IMR-90 (cell line): ENCODE measurements around the gene ARSD. TPM values are rescaled to one million over a fixed set of nuclear protein-coding genes. Genes with fewer than 3 reads are reported as not detected.

Experiments
- ATAC-seq: fragments of 200-7000 bp; cut with Tn5 transposase; 2 replicates; pipeline ENCODE4 v1.9.1; 2020; ENCODE audit warnings: low read depth, mild to moderate bottlenecking, moderate library complexity
- BruUV-seq: library from RNA; stranded (reverse); fragments of 400-500 nt; replicated peaks from 2 replicates; lab custom pipeline; 2021; lab: Mats Ljungman, UMichigan
- CTCF ChIA-PET: fragments of 300-600 bp; formaldehyde crosslinking; extraction: SDS; loops from one replicate; lab custom pipeline; 2021; ENCODE audit warnings: antibody characterized with exemption; lab: Yijun Ruan, JAX
- POLR2A ChIA-PET: fragments of 300-600 bp; sonication (Branson Sonifier 250); formaldehyde crosslinking; loops from one replicate; lab custom pipeline; 2022; ENCODE audit warnings: antibody characterized with exemption; ENCODE audit not compliant: unreplicated experiment; lab: Charles Lee
- DNase-seq: peaks from one replicate; pipeline ENCODE4 v3.0.0; 2013
- H2AFZ ChIP-seq: replicated peaks from 2 replicates; pipeline ENCODE3; 2013; ENCODE audit warnings: low read length, mild to moderate bottlenecking; ENCODE audit not compliant: poor library complexity
- H2AK5ac ChIP-seq: 2 replicates; pipeline ENCODE4 v1.6.1; 2013; ENCODE audit warnings: low read depth, low read length, inconsistent platforms
- H2AK9ac ChIP-seq: replicated peaks from 2 replicates; pipeline ENCODE3; 2013; ENCODE audit warnings: mild to moderate bottlenecking, low read depth, low read length, moderate library complexity; ENCODE audit not compliant: poor library complexity
- H2BK120ac ChIP-seq: 2 replicates; pipeline ENCODE4 v1.6.1; 2013; ENCODE audit warnings: low read depth, low read length, inconsistent platforms
- H2BK15ac ChIP-seq: 3 replicates; pipeline ENCODE4 v1.6.1; 2013; ENCODE audit warnings: low read depth, low read length, inconsistent platforms
- H2BK20ac ChIP-seq: 2 replicates; pipeline ENCODE4 v1.6.1; 2013; ENCODE audit warnings: low read depth, mild to moderate bottlenecking, inconsistent platforms, low read length, moderate library complexity
- H2BK5ac ChIP-seq: 2 replicates; pipeline ENCODE4 v1.6.1; 2013; ENCODE audit warnings: mild to moderate bottlenecking, low read depth, low read length, inconsistent platforms; ENCODE audit not compliant: poor library complexity, severe bottlenecking
- H3K14ac ChIP-seq: replicated peaks from 2 replicates; pipeline ENCODE4 v1.6.1; 2013; ENCODE audit warnings: low read depth, low read length, inconsistent platforms
- H3K18ac ChIP-seq: 2 replicates; pipeline ENCODE4 v1.6.1; 2013; ENCODE audit warnings: low read depth, low read length, control low read depth
- H3K23ac ChIP-seq: 2 replicates; pipeline ENCODE4 v1.6.1; 2013; ENCODE audit warnings: low read depth, low read length, inconsistent platforms
- H3K27ac ChIP-seq: 2 replicates; pipeline ENCODE4 v1.5.1; 2013; ENCODE audit warnings: mild to moderate bottlenecking, control low read depth, low read length; ENCODE audit not compliant: insufficient read depth
- H3K27me3 ChIP-seq: 2 replicates; pipeline ENCODE4 v1.6.1; 2013; ENCODE audit warnings: low read length; ENCODE audit not compliant: control insufficient read depth, insufficient read depth
- H3K36me3 ChIP-seq: 2 replicates; pipeline ENCODE4 v1.6.1; 2013; ENCODE audit warnings: low read length, mixed read lengths; ENCODE audit not compliant: control insufficient read depth, insufficient read depth
- H3K4ac ChIP-seq: 2 replicates; pipeline ENCODE4 v1.6.1; 2013; ENCODE audit warnings: low read depth, low read length, inconsistent platforms
- H3K4me1 ChIP-seq: 2 replicates; pipeline ENCODE4 v1.6.1; 2013; ENCODE audit warnings: low read length, mixed read lengths; ENCODE audit not compliant: control insufficient read depth, insufficient read depth
- H3K4me2 ChIP-seq: 2 replicates; pipeline ENCODE4 v1.6.1; 2013; ENCODE audit warnings: low read depth, mild to moderate bottlenecking, control low read depth, low read length, moderate library complexity
- H3K4me3 ChIP-seq: 2 replicates; pipeline ENCODE4 v1.5.1; 2013; ENCODE audit warnings: low read depth, mild to moderate bottlenecking, control low read depth, low read length, moderate library complexity; ENCODE audit not compliant: insufficient read depth
- H3K56ac ChIP-seq: 2 replicates; pipeline ENCODE4 v1.6.1; 2013; ENCODE audit warnings: low read length, inconsistent platforms; ENCODE audit not compliant: insufficient read depth; ENCODE audit errors: extremely low read depth
- H3K79me1 ChIP-seq, 2 experiments: 2 replicates each; pipeline ENCODE4 v1.6.1; 2013; ENCODE audit warnings: low read length in 2 of 2, inconsistent platforms in 1 of 2, low read depth in 1 of 2
- H3K9ac ChIP-seq: 2 replicates; pipeline ENCODE4 v1.6.1; 2013; ENCODE audit warnings: low read depth, low read length, control low read depth
- H3K9me1 ChIP-seq: 2 replicates; pipeline ENCODE4 v1.6.1; 2013; ENCODE audit warnings: low read length, inconsistent platforms; ENCODE audit not compliant: insufficient read depth
- H3K9me3 ChIP-seq: 2 replicates; pipeline ENCODE4 v1.6.1; 2013; ENCODE audit warnings: low read length; ENCODE audit not compliant: control insufficient read depth, insufficient read depth
- H4K20me1 ChIP-seq: 2 replicates; pipeline ENCODE4 v1.6.1; 2013; ENCODE audit warnings: low read length, inconsistent platforms; ENCODE audit not compliant: insufficient read depth
- H4K5ac ChIP-seq: 2 replicates; pipeline ENCODE4 v1.6.1; 2013; ENCODE audit warnings: mild to moderate bottlenecking, low read depth, low read length, control low read depth
- H4K8ac ChIP-seq, 2 experiments: 2 replicates each; pipeline ENCODE4 v1.6.1; 2013; ENCODE audit warnings: low read depth in 2 of 2, low read length in 2 of 2, control low read depth in 1 of 2, inconsistent platforms in 1 of 2
- H4K91ac ChIP-seq: 2 replicates; pipeline ENCODE4 v1.6.1; 2013; ENCODE audit warnings: low read depth, low read length, inconsistent platforms; ENCODE audit not compliant: insufficient read depth
- BHLHE40 ChIP-seq: fragments of 150-350 bp; IDR thresholded peaks from 2 replicates; pipeline ENCODE4 v1.6.1; 2016; ENCODE audit warnings: mild to moderate bottlenecking, low read depth, low read length
- CEBPB ChIP-seq: IDR thresholded peaks from 2 replicates; pipeline ENCODE4 v1.6.1; 2012; ENCODE audit warnings: low read depth, low read length, improper control_type of control experiment
- CHD1 ChIP-seq: IDR thresholded peaks from 2 replicates; pipeline ENCODE4 v1.6.1; 2012; ENCODE audit warnings: low read depth, low read length, improper control_type of control experiment
- CTCF ChIP-seq: conservative IDR thresholded peaks from 2 replicates; pipeline ENCODE4 v1.5.1; 2012; ENCODE audit warnings: mild to moderate bottlenecking, low read depth, low read length, improper control_type of control experiment
- ELK1 ChIP-seq: fragments of 150-350 bp; IDR thresholded peaks from 2 replicates; pipeline ENCODE4 v1.6.1; 2016; ENCODE audit warnings: low read depth, mild to moderate bottlenecking, low read length, moderate library complexity, borderline replicate concordance
- FOS ChIP-seq: fragments of 150-350 bp; IDR thresholded peaks from 2 replicates; pipeline ENCODE4 v1.6.1; 2016; ENCODE audit warnings: low read depth, low read length
- MAFK ChIP-seq: IDR thresholded peaks from 2 replicates; pipeline ENCODE4 v1.6.1; 2012; ENCODE audit warnings: low read depth, low read length, improper control_type of control experiment
- MAZ ChIP-seq: IDR thresholded peaks from 2 replicates; pipeline ENCODE4 v1.6.1; 2012; ENCODE audit warnings: low read depth, mild to moderate bottlenecking, low read length, improper control_type of control experiment, moderate library complexity, borderline replicate concordance
- MXI1 ChIP-seq: IDR thresholded peaks from 2 replicates; pipeline ENCODE4 v1.6.1; 2012; ENCODE audit warnings: low read depth, mild to moderate bottlenecking, low read length, moderate library complexity, borderline replicate concordance
- NFE2L2 ChIP-seq: fragments of 150-350 bp; IDR thresholded peaks from 2 replicates; pipeline ENCODE4 v1.6.1; 2016; ENCODE audit warnings: low read depth, mild to moderate bottlenecking, low read length
- POLR2A ChIP-seq: IDR thresholded peaks from 2 replicates; pipeline ENCODE4 v1.6.1; 2012; ENCODE audit warnings: mild to moderate bottlenecking, low read depth, low read length
- RAD21 ChIP-seq: IDR thresholded peaks from 2 replicates; pipeline ENCODE4 v1.6.1; 2012; ENCODE audit warnings: low read length, improper control_type of control experiment
- RCOR1 ChIP-seq: IDR thresholded peaks from 2 replicates; pipeline ENCODE4 v1.6.1; 2012; ENCODE audit warnings: mild to moderate bottlenecking, low read length, improper control_type of control experiment; ENCODE audit not compliant: insufficient replicate concordance
- RFX5 ChIP-seq: IDR thresholded peaks from 2 replicates; pipeline ENCODE4 v1.8.0; 2012; ENCODE audit warnings: low read depth, mild to moderate bottlenecking, low read length, moderate library complexity
- SMC3 ChIP-seq: fragments of 150-350 bp; IDR thresholded peaks from 2 replicates; pipeline ENCODE4 v1.6.1; 2016; ENCODE audit warnings: low read depth, mild to moderate bottlenecking, antibody characterized with exemption, low read length, moderate library complexity
- USF2 ChIP-seq: fragments of 150-350 bp; IDR thresholded peaks from 2 replicates; pipeline ENCODE4 v1.6.1; 2017; ENCODE audit warnings: mild to moderate bottlenecking, antibody characterized with exemption, low read length, low read depth
- WGBS, 2 experiments: methylation state at CpG; one replicate each; pipeline versions ENCODE4 v1.1.5 to v1.1.7; 2013; ENCODE audit warnings: missing lambda C conversion rate in 2 of 2; ENCODE audit not compliant: insufficient read length in 1 of 2; ENCODE audit errors: extremely low coverage in 2 of 2; 5-methylcytosine and 5-hydroxymethylcytosine counted together
- dilution Hi-C: fragments of 300-500 bp; cut with HindIII; formaldehyde crosslinking; loops from one replicate; pipeline ENCODE4 v1.14.3; 2018; ENCODE audit warnings: low sequenced_read_pairs; ENCODE audit not compliant: unreplicated experiment
- in situ Hi-C: fragments of 300-500 bp; cut with MboI; formaldehyde crosslinking; loops from 3 replicates; pipeline ENCODE4 v1.14.3; 2019; ENCODE audit warnings: low sequenced_read_pairs, inconsistent platforms, mixed read lengths
- intact Hi-C: fragments of 100-400 bp; cut with micrococcal nuclease; formaldehyde crosslinking; loops from 2 replicates; pipeline ENCODE4 v1.10.0; 2022
- polyA plus RNA-seq, 3 experiments: library from polyadenylated mRNA; depleted of rRNA; stranded (reverse); fragments of >200 nt; gene quantifications; 2 replicates each; pipeline ENCODE4 v1.2.3, GENCODE V29; 2012; ENCODE audit warnings: low replicate concordance in 1 of 3
- total RNA-seq: library from RNA; depleted of rRNA; stranded (reverse); fragments of >200 nt; gene quantifications from 2 replicates; pipeline ENCODE4 v1.2.3, GENCODE V29; 2012

Gene ARSD
- total and polyA plus RNA-seq, 2 of the 4 experiments (the other 2 are of a cell fraction): 5.1 to 6.3 TPM

- no peak overlapping the region for H3K4me3 ChIP-seq
- no peak overlapping the region for H2BK5ac ChIP-seq
- no peaks in the 10 kb centered on the region for H3K4me1 ChIP-seq
- H3K27me3 ChIP-seq: no peaks in the 10 kb centered on the region
- no peak overlapping the region for H3K14ac ChIP-seq
- H4K91ac ChIP-seq: no peak overlapping the region
- H2BK15ac ChIP-seq: no peak overlapping the region
- H3K9me1 ChIP-seq: no peaks in the 10 kb centered on the region
- H2AFZ ChIP-seq: no peak overlapping the region
- no peak overlapping the region for H3K27ac ChIP-seq
- no peak overlapping the region for H3K4me2 ChIP-seq
- H3K9me3 ChIP-seq: no peaks in the 10 kb centered on the region; the same call in 1 of the 2 replicates
- no peak overlapping the region for H3K4ac ChIP-seq
- ATAC-seq: no peak
- in situ Hi-C loops (loop anchor here (25.0 kb wide), 1 partner anchor 758 kb away; no protein-coding TSS in a partner anchor), intact Hi-C loops (no loop called here), dilution Hi-C loops (no loop called here)
- no peak overlapping the region for H4K8ac ChIP-seq
- no peak overlapping the region for H3K56ac ChIP-seq
- ChIA-PET CTCF (no interaction called here), POLR2A (no interaction called here)
- TF ChIP-seq POLR2A (no peak), USF2 (no peak), CEBPB (no peak), RAD21 (no peak), CTCF (no peak), NFE2L2 (no peak), FOS (no peak), RFX5 (no peak), ELK1 (no peak), MAZ (no peak), RCOR1 (no peak), SMC3 (no peak), CHD1 (no peak), MAFK (no peak), BHLHE40 (no peak), MXI1 (no peak)
- no peak overlapping the region for H2BK120ac ChIP-seq
- no peak overlapping the region for H4K5ac ChIP-seq
- BruUV-seq: no TSS peak
- H3K36me3 ChIP-seq: peaks cover 11% of the 10 kb centered on the region
- DNase-seq: no peak
- no peak overlapping the region for H2AK5ac ChIP-seq
- 80 to 100% methylated on average over 1 of the region's 1 CpG for WGBS, 2 experiments
- H2BK20ac ChIP-seq: no peak overlapping the region
- H3K18ac ChIP-seq: no peak overlapping the region
- H2AK9ac ChIP-seq: no peak overlapping the region
- H3K9ac ChIP-seq: no peak overlapping the region
- H3K23ac ChIP-seq: no peak overlapping the region
- H3K79me1 ChIP-seq: no peaks in the 10 kb centered on the region
- no peaks in the 10 kb centered on the region for H4K20me1 ChIP-seq
Observed at GRCh38 chrX:2879670-2880069, 49.5 kb downstream of the ARSD start.
